Fibroblast of skin of abdomen (primary cell): ENCODE results near the gene PLSCR1.

ENCODE experiments used
- DNase-seq: peaks from one replicate; pipeline ENCODE4 v3.0.0-alpha.2; 2013

PLSCR1 gene

GRCh38 chr3:146470425-146470990 lies 73.9 kb downstream of the PLSCR1 start:
- DNase-seq: no peak

GRCh38 chr3:146469150-146470017 lies 75.0 kb downstream of the PLSCR1 start, which contains the start of gene PLSCR2:
TSS of gene PLSCR2 (minus strand) at chr3:146469561. CDS start at chr3:146459904, 9,657 bp downstream.
- DNase-seq: peak; percentile 8

DNA sequence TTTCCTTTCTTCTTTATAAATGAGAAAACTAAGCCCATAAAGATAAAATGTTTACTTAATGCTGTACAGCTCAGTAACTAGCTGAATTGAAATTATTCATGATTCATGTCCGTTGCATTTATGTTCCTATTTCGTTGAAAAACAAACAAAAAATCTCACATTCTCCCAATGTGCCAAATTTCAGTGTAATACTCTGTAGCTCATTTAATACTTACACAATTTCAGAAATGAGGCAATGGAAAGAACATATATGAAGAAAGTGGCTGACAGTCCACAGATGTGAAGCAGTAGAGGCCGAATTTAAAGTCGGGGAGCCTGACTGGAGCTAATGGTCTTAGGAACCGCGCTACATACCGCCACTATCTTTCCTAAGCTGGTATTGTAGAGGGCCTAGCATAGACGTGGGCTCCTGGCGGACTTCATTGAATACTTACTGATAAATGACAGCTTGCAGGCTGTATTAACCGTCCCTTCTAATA lies 75.7 kb downstream of the PLSCR1 start:
- no peak for DNase-seq

- peak; percentile 5 for DNase-seq
Observed at GRCh38 chr3:146468234-146468633, 76.2 kb downstream of the PLSCR1 start.

DNA sequence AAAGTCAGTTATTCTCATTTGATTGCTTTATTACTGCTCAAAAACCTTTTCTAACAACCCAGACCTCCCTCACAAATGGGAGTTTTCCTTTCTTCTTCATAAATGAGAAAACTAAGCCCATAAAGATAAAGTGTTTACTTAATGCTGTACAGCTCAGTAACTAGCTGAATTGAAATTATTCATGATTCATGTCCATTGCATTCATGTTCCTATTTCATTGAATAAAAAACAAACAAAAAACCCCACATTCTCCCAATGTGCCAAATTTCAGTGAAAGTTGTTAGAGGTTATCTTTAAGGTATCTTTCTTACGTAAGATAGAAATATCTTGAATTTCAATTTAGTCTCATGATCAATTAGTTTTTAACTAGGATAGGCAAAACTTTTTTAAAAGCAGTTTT lies 77.8 kb downstream of the PLSCR1 start:
- no peak for DNase-seq

- no peak for DNase-seq
Observed at GRCh38 chr3:146465693-146466465, 78.5 kb downstream of the PLSCR1 start.
